K562 (cell line): ENCODE measurements around the gene SIGLEC9. TPM values are rescaled to one million over a fixed set of nuclear protein-coding genes. Genes with fewer than 3 reads are reported as not detected.
A peak's percentile ranks its signal among the peaks of the same experiment; 100 is the strongest.

Source experiments
- ATAC-seq: fragments of 200-7000 bp; cut with Tn5 transposase; 3 replicates; pipeline ENCODE4 v1.9.1; 2020; ENCODE audit warnings: moderate library complexity
- BruUV-seq: library from RNA; stranded (reverse); fragments of 400-500 nt; replicated peaks from 2 replicates; lab custom pipeline; 2021; lab: Mats Ljungman, UMichigan
- CTCF ChIA-PET: fragments of 300-600 bp; formaldehyde crosslinking; extraction: SDS; loops from one replicate; lab custom pipeline; 2021; ENCODE audit warnings: low intra/inter-chr PET ratio; lab: Yijun Ruan, JAX
- POLR2A ChIA-PET: fragments of 300-600, 350-650 bp; sonication (Branson Sonifier 250); formaldehyde crosslinking; extraction: SDS; loops from one replicate; lab custom pipeline; 2021; ENCODE audit warnings: antibody characterized with exemption, inconsistent platforms; lab: Yijun Ruan, JAX
- DNase-seq, 4 experiments: peaks; one replicate each; pipeline versions ENCODE4 v3.0.0 to v3.0.0-alpha.2; 2011 to 2018; ENCODE audit warnings: low spot score in 3 of 4, mixed read lengths in 3 of 4; ENCODE audit errors: extremely low read depth in 1 of 4
- FAIRE-seq: peaks from 2 replicates; lab custom pipeline; 2011; peaks lifted over from hg19 to GRCh38; lab: Jason Lieb, UNC
- H2AFZ ChIP-seq: 2 replicates; pipeline ENCODE4 v1.6.0; 2011; ENCODE audit warnings: low read depth, low read length, control low read depth, inconsistent platforms
- H3K27ac ChIP-seq: fragments of 200-600 bp; 3 replicates; pipeline ENCODE4 v1.8.0; 2011; ENCODE audit warnings: low read depth, mild to moderate bottlenecking, control low read depth, inconsistent platforms, low read length, moderate library complexity, mixed read lengths; ENCODE audit errors: extremely low read depth
- H3K27me3 ChIP-seq, 2 experiments: fragments of 300-600 bp in 1 of 2; 2 replicates in 1 of 2; 3 replicates in 1 of 2; pipeline versions ENCODE4 v1.6.0 to v1.8.0; 2011; ENCODE audit warnings: inconsistent platforms in 2 of 2, low read length in 2 of 2, mild to moderate bottlenecking in 1 of 2, mixed read lengths in 1 of 2, moderate library complexity in 1 of 2; ENCODE audit not compliant: control insufficient read depth in 2 of 2, insufficient read depth in 2 of 2
- H3K36me3 ChIP-seq: fragments of 300-600 bp; 3 replicates; pipeline ENCODE4 v1.8.0; 2011; ENCODE audit warnings: mild to moderate bottlenecking, low read length, inconsistent platforms; ENCODE audit not compliant: control insufficient read depth, insufficient read depth
- H3K4me1 ChIP-seq, 2 experiments: fragments of 200-600 bp in 1 of 2; replicated peaks in 1 of 2; 2 replicates in 1 of 2; 3 replicates in 1 of 2; pipeline versions ENCODE4 v1.5.1 to v1.8.0; 2011; ENCODE audit warnings: inconsistent platforms in 2 of 2, low read length in 2 of 2, mild to moderate bottlenecking in 1 of 2, mixed read lengths in 1 of 2, moderate library complexity in 1 of 2; ENCODE audit not compliant: control insufficient read depth in 2 of 2, insufficient read depth in 2 of 2
- H3K4me2 ChIP-seq: 2 replicates; pipeline ENCODE4 v1.6.1; 2011; ENCODE audit warnings: low read length, control low read depth, inconsistent platforms, mixed read lengths; ENCODE audit not compliant: insufficient read depth
- H3K4me3 ChIP-seq: fragments of 200-600 bp; sonication (generic), shearing (Covaris generic); 2 replicates; pipeline ENCODE4 v1.5.1; 2016; ENCODE audit warnings: control low read depth, inconsistent platforms
- H3K79me2 ChIP-seq: fragments of 200-600 bp; 3 replicates; pipeline ENCODE4 v1.8.0; 2011; ENCODE audit warnings: low read length, inconsistent platforms; ENCODE audit not compliant: control insufficient read depth, insufficient read depth
- H3K9ac ChIP-seq, 2 experiments: 2 replicates each; pipeline versions ENCODE4 v1.6.0 to v1.6.1; 2011; ENCODE audit warnings: low read depth in 2 of 2, low read length in 2 of 2, control low read depth in 1 of 2, inconsistent platforms in 1 of 2, mild to moderate bottlenecking in 1 of 2, mixed read lengths in 1 of 2; ENCODE audit not compliant: insufficient read depth in 1 of 2
- H3K9me1 ChIP-seq: one replicate; pipeline ENCODE4 v1.6.0; 2011; ENCODE audit warnings: inconsistent platforms, mild to moderate bottlenecking, low read length, moderate library complexity; ENCODE audit not compliant: control insufficient read depth, insufficient read depth
- H3K9me3 ChIP-seq: replicated peaks from 2 replicates; pipeline ENCODE4 v1.5.1; 2011; ENCODE audit warnings: low read depth, low read length, inconsistent platforms; ENCODE audit not compliant: control insufficient read depth, insufficient read depth
- H4K20me1 ChIP-seq: replicated peaks from 2 replicates; pipeline ENCODE4 v1.6.1; 2011; ENCODE audit warnings: low read length, inconsistent platforms, mixed read lengths; ENCODE audit not compliant: control insufficient read depth, insufficient read depth
- KLF16 ChIP-seq: IDR thresholded peaks from 2 replicates; pipeline ENCODE4 v1.6.1; 2016; ENCODE audit warnings: antibody characterized with exemption
- RAD21 ChIP-seq, 2 experiments: fragments of 250-450 bp in 1 of 2; fragments of 450-650 bp in 1 of 2; sonication (Bioruptor Pico) in 1 of 2; formaldehyde crosslinking in 1 of 2; IDR thresholded peaks in 1 of 2; conservative IDR thresholded peaks in 1 of 2; 2 replicates each; pipeline versions ENCODE4 v1.4.0 to v1.8.0; 2020 to 2022; ENCODE audit warnings: mild to moderate bottlenecking in 2 of 2, moderate library complexity in 1 of 2
- WGBS: fragments of 100-300 bp; shearing (Covaris generic); methylation state at CpG from one replicate; pipeline ENCODE4 v1.1.6; 2016; ENCODE audit warnings: low coverage, mixed read lengths; ENCODE audit not compliant: insufficient coverage; ENCODE audit errors: missing lambda C conversion rate; 5-methylcytosine and 5-hydroxymethylcytosine counted together
- in situ Hi-C: fragments of 300-500 bp; cut with MboI; formaldehyde crosslinking; loops from 4 replicates; pipeline ENCODE4 v1.15.0; 2018; ENCODE audit warnings: inconsistent platforms, mixed read lengths
- intact Hi-C: fragments of 100-400 bp; cut with micrococcal nuclease; formaldehyde crosslinking; loops from 2 replicates; pipeline ENCODE4 v1.14.2; 2022
- polyA plus RNA-seq, 8 experiments: library from polyadenylated mRNA; depleted of rRNA in 4 of 8; stranded (reverse) in 5 of 8; unstranded in 3 of 8; fragments of >200 nt; fragmentation: Nextera tagmentation in 2 of 8; fragmentation: Illumina TruSeq in 1 of 8; extraction: Ambion mirVana in 2 of 8; extraction: Trizol in 1 of 8; gene quantifications; 2 replicates each; pipeline versions ENCODE4 v1.2.1 to v1.2.3, GENCODE V29; 2011 to 2014; ENCODE audit warnings: inconsistent platforms in 1 of 8, missing spikeins in 1 of 8
- total RNA-seq, 7 experiments: library from RNA; depleted of rRNA in 6 of 7; stranded (reverse); fragments of >200 nt in 6 of 7; fragmentation: Illumina TruSeq in 2 of 7; extraction: Trizol in 2 of 7; gene quantifications; 2 replicates each; pipeline versions ENCODE4 v1.2.1 to v1.2.3, GENCODE V29; 2011 to 2021; ENCODE audit warnings: low replicate concordance in 1 of 7
- TF ChIP-seq, protein P1 (sequence below), 3 experiments: IDR thresholded peaks in 2 of 3; conservative IDR thresholded peaks in 1 of 3; 2 replicates each; pipeline ENCODE4 v1.5.1; 2011 to 2012; ENCODE audit warnings: low read length in 3 of 3, mild to moderate bottlenecking in 3 of 3, control low read depth in 2 of 3, improper control_type of control experiment in 1 of 3, inconsistent platforms in 1 of 3, low read depth in 1 of 3, mixed read lengths in 1 of 3, moderate library complexity in 1 of 3; ENCODE audit not compliant: insufficient read depth in 2 of 3

The SIGLEC9 gene
- total and polyA plus RNA-seq, 9 of the 15 experiments (the other 6 are each of a cell fraction or from before 2014, with no cell fraction given) = 0.09 to 0.34 (median 0.22) TPM; not detected in 4

DNA sequence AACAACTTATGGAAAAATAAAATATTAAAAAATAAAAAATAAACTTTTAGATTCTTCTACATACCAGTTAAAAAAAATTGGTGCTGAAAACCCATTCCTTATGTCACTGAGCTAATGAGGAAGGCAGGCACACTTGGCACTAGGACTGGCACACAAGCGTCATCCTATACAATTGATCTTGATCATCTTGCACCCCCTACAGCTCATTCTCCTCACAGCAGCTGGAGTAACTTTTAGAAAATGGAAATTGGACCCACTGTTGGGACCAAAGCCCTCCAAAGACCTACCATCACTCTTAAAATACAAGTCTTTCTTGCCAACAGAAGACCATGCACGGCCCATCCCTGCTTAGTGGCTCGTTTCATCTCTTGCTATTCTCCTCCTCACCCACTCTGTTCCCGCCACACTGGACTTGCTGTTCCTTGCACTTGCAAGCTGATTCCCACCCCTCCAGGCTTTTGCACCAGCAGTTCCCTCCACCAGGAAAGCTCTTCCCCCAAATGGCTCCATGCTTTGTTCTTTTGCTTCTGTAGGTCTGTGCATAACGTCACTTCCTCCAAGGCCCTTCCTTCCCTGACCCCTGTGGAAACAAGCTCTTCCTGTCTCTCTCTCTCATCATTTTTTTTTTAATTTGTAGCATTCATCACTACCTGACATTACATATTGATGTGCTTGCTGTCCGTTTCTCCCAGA lies 28.1 kb upstream of the SIGLEC9 start:
- Histone ChIP-seq H3K4me3 (no peak overlapping the region), H3K27me3 (peaks cover 0 to 4% of the 10 kb centered on the region in 2 experiments; a peak in 2 of 5 replicates), H3K27ac (no peak overlapping the region), H3K79me2 (no peaks in the 10 kb centered on the region), H2AFZ (no peak overlapping the region), H3K4me1 (no peaks in the 10 kb centered on the region; a peak in 1 of 5 replicates), H3K4me2 (no peak overlapping the region), H3K9me1 (peaks cover 5% of the 10 kb centered on the region), H3K9ac (no peak overlapping the region), H4K20me1 (peaks cover 8% of the 10 kb centered on the region), H3K36me3 (peaks cover 14% of the 10 kb centered on the region; the same call in 1 of the 3 replicates), H3K9me3 (no peaks in the 10 kb centered on the region)
- no peak for FAIRE-seq
- TF ChIP-seq, protein P1, sequence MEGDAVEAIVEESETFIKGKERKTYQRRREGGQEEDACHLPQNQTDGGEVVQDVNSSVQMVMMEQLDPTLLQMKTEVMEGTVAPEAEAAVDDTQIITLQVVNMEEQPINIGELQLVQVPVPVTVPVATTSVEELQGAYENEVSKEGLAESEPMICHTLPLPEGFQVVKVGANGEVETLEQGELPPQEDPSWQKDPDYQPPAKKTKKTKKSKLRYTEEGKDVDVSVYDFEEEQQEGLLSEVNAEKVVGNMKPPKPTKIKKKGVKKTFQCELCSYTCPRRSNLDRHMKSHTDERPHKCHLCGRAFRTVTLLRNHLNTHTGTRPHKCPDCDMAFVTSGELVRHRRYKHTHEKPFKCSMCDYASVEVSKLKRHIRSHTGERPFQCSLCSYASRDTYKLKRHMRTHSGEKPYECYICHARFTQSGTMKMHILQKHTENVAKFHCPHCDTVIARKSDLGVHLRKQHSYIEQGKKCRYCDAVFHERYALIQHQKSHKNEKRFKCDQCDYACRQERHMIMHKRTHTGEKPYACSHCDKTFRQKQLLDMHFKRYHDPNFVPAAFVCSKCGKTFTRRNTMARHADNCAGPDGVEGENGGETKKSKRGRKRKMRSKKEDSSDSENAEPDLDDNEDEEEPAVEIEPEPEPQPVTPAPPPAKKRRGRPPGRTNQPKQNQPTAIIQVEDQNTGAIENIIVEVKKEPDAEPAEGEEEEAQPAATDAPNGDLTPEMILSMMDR (IDR thresholded peaks at IDR 0.05 in 2 of 3, conservative IDR thresholded peaks at IDR 0.05 in 1 of 3; ENCODE audit: insufficient read depth in 2 of 3, low read depth in 1 of 3, low read length in 3 of 3) = peak; percentile 37 to 50 (median 47); a peak in 5 of 6 replicates
- TF ChIP-seq KLF16 (no peak), RAD21 (CRISPR knock-in tag; conservative IDR thresholded peaks at IDR 0.05 in 1 of 2, IDR thresholded peaks at IDR 0.05 in 1 of 2) (peak in 1 of 2 experiments; percentile 22; a peak in 2 of 4 replicates)
- WGBS = 58% methylated on average over 6 of the region's 6 CpGs
- in situ Hi-C loops (loop anchor here (10.0 kb wide), 1 partner anchor 392 kb away; no protein-coding TSS in a partner anchor), intact Hi-C loops (loop anchor here (2.0 kb wide), 2 partner anchors 36 to 76 kb away; no protein-coding TSS in a partner anchor)
- DNase-seq = no peak
- peak; percentile 55 for ATAC-seq
- TSS peak; percentile 18 for BruUV-seq
- CTCF ChIA-PET = interaction anchor here (0.7 to 4.9 kb wide), 4 partner anchors 76 to 845 kb away, joined by 3 to 35 read pairs (median 4); partner anchors contain the start of gene KLK10
- POLR2A ChIA-PET = interaction anchor here (0.7 kb wide), 4 partner anchors 60 to 195 kb away, joined by 3 to 4 read pairs (median 3); no protein-coding TSS in a partner anchor
